Sigmoid colon (tissue), 7 donors: ENCODE data around the gene LTBP1. TPM values are rescaled to one million over a fixed set of nuclear protein-coding genes. Genes with fewer than 3 reads are reported as not detected.

Experiments used
- DNase-seq: peaks from one replicate; pipeline ENCODE4 v3.0.0-alpha.2; 2019
- H3K27ac ChIP-seq, 4 donors: fragments of 200-600 bp; sonication (generic); one replicate each; pipeline ENCODE4 v1.5.1; 2016 to 2019; ENCODE audit warnings: mild to moderate bottlenecking in 1 of 4
- H3K27me3 ChIP-seq, 3 donors: fragments of 200-600 bp; sonication (generic); one replicate each; pipeline ENCODE4 v1.5.1; 2019; ENCODE audit warnings: mild to moderate bottlenecking in 1 of 3
- H3K36me3 ChIP-seq, 4 donors: fragments of 200-600 bp; sonication (generic); one replicate each; pipeline ENCODE4 v1.5.1; 2016 to 2019
- H3K4me1 ChIP-seq, 4 donors: fragments of 200-600 bp; sonication (generic); one replicate each; pipeline ENCODE4 v1.5.1; 2017 to 2019
- H3K4me3 ChIP-seq, 4 donors: fragments of 200-600 bp; sonication (generic); one replicate each; pipeline ENCODE4 v1.5.1; 2017 to 2019; ENCODE audit warnings: mild to moderate bottlenecking in 2 of 4, moderate library complexity in 1 of 4
- H3K9me3 ChIP-seq, 4 donors: fragments of 200-600 bp in 3 of 4; sonication (generic) in 3 of 4; one replicate each; pipeline versions ENCODE4 v1.5.1 to v1.6.1; 2013 to 2019
- CTCF ChIP-seq, 4 experiments: fragments of 450-650 bp in 3 of 4; fragments of 200-600 bp in 1 of 4; IDR thresholded peaks; one replicate each; pipeline ENCODE4 v1.5.1; 2016 to 2019; ENCODE audit warnings: antibody characterized with exemption in 4 of 4, mild to moderate bottlenecking in 3 of 4, moderate library complexity in 2 of 4
- EP300 ChIP-seq, 4 donors: sonication (generic); formaldehyde crosslinking; IDR thresholded peaks; one replicate each; pipeline ENCODE4 v1.6.1; 2017; ENCODE audit warnings: antibody characterized with exemption in 4 of 4
- POLR2A ChIP-seq, 2 donors: fragments of 450-650 bp; IDR thresholded peaks; one replicate each; pipeline ENCODE4 v1.6.1; 2016; ENCODE audit warnings: antibody characterized with exemption in 2 of 2, mild to moderate bottlenecking in 2 of 2, moderate library complexity in 2 of 2
- POLR2AphosphoS5 ChIP-seq, 4 donors: sonication (generic); formaldehyde crosslinking; IDR thresholded peaks; one replicate each; pipeline ENCODE4 v1.6.1; 2017; ENCODE audit warnings: antibody characterized with exemption in 4 of 4
- WGBS, 2 donors: extraction: QIAGEN DNeasy Blood & Tissue Kit; methylation state at CpG; one replicate each; pipeline ENCODE4 v1.1.7; 2013; 5-methylcytosine and 5-hydroxymethylcytosine counted together
- intact Hi-C: fragments of 100-400 bp; cut with DNase I; formaldehyde crosslinking; loops from one replicate; pipeline ENCODE4 v1.15.1; 2023
- polyA plus RNA-seq, 3 donors: library from polyadenylated mRNA; stranded (reverse); fragments of 200-250 nt; gene quantifications; one replicate each; pipeline ENCODE4 v1.2.3, GENCODE V29; 2013
- total RNA-seq, 4 donors: library from RNA; depleted of rRNA; stranded (reverse); fragments of >200 nt; gene quantifications; one replicate each; pipeline ENCODE4 v1.1.0, GENCODE V29; 2016
- donor health status: healthy with polysubstance abuse.
- donor health status: Bipolar disorder and iron deficiency.
- donor health status: healthy.

Gene LTBP1
- total and polyA plus RNA-seq, 7 donors: 3.0 to 102 (median 34.2) TPM

DNA sequence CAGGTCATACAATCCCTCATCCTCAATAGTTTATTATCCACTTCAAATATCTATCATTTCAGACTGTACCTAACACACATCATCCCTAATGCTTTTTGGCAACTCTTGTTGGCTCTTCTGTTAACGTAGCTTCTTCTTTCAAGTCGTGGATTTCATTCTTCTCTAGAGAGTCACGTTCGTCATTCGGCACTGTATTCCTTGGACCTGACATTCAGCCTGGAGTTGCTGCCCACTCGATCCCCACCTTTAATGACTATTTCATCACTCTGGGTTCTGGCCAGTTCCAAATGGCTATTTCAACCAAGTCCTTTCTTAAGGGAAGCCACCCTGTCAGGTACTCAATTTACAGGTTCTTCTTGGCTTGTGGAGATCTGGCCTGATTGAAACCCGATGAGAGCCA, 337.5 kb downstream of the LTBP1 start:
- 92 to 96% methylated on average over 7 of the region's 7 CpGs for WGBS, 2 donors

DNA sequence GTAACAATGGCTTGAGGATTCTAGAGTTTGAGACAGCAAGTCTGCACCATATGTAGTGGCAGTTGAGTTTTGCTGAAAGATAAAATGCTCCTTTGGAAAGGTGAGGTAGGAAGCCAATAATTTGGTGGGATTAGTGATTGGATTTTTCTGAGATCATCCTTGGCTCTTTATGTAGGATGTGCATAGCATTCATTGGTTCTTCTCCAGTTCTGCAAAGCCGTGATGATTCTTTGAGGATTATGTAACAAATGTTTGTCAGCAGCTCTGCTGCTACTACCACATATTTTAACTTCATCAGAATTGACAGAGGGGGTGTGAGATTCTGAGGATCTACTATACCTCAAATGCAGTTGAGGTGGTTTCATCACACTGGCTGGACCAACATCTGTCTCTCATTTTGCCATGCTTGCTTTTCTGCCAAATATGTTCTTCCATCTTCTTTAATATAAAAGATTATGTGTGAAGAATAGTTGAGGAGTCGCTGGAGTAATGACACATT, 340.8 kb downstream of the LTBP1 start:
- H3K27ac ChIP-seq: peak overlapping the region in 1 of 4 donors; percentile 70

More for the DNA sequence above, 337.5 kb downstream of the LTBP1 start:
- no peak for DNase-seq
- H3K4me1 ChIP-seq: peaks cover 0 to 24% (median 5%) of the 10 kb centered on the region in 4 donors
- intact Hi-C loops: no loop called here
- peak overlapping the region in 3 of 4 donors; percentile 47 to 70 (median 50) for H3K27ac ChIP-seq
- no peaks in the 10 kb centered on the region for H3K9me3 ChIP-seq
- no peak for TF ChIP-seq EP300 (IDR thresholded peaks at IDR 0.05)
- H3K36me3 ChIP-seq: no peaks in the 10 kb centered on the region
- H3K4me3 ChIP-seq: no peak overlapping the region
- H3K27me3 ChIP-seq: no peaks in the 10 kb centered on the region

GRCh38 chr2:33288011-33288410, 341.3 kb downstream of the LTBP1 start:
- H3K4me1 ChIP-seq: peaks cover 0 to 40% (median 22%) of the 10 kb centered on the region in 4 donors
- peak overlapping the region in 1 of 4 donors; percentile 70 for H3K27ac ChIP-seq
- intact Hi-C loops: no loop called here

More for the DNA sequence above, 340.8 kb downstream of the LTBP1 start:
- Histone ChIP-seq H3K9me3 (no peaks in the 10 kb centered on the region), H3K4me3 (no peak overlapping the region), H3K27me3 (no peaks in the 10 kb centered on the region), H3K4me1 (peaks cover 0 to 37% (median 20%) of the 10 kb centered on the region in 4 donors), H3K36me3 (no peaks in the 10 kb centered on the region)
- 86 to 93% methylated on average over 2 of the region's 2 CpGs for WGBS, 2 donors
- TF ChIP-seq CTCF (IDR thresholded peaks at IDR 0.05) (no peak), POLR2A (IDR thresholded peaks at IDR 0.05) (no peak)
- DNase-seq: no peak
- intact Hi-C loops: no loop called here

GRCh38 chr2:33289961-33290360, 343.2 kb downstream of the LTBP1 start:
- peaks cover 0 to 46% (median 25%) of the 10 kb centered on the region in 4 donors for H3K4me1 ChIP-seq
- no peak overlapping the region for H3K4me3 ChIP-seq
- intact Hi-C loops: no loop called here
- no peaks in the 10 kb centered on the region for H3K27me3 ChIP-seq
- H3K27ac ChIP-seq: peak overlapping the region in 3 of 4 donors; percentile 74 to 82 (median 77)
- WGBS, 2 donors: 90 to 96% methylated on average over 4 of the region's 4 CpGs
- TF ChIP-seq EP300 (IDR thresholded peaks at IDR 0.05) (no peak), CTCF (IDR thresholded peaks at IDR 0.05) (no peak), POLR2AphosphoS5 (IDR thresholded peaks at IDR 0.05) (no peak), POLR2A (IDR thresholded peaks at IDR 0.05) (no peak)
- H3K9me3 ChIP-seq: no peaks in the 10 kb centered on the region
- no peaks in the 10 kb centered on the region for H3K36me3 ChIP-seq
- no peak for DNase-seq

More at GRCh38 chr2:33288011-33288410, 341.3 kb downstream of the LTBP1 start:
- no peaks in the 10 kb centered on the region for H3K27me3 ChIP-seq
- no peaks in the 10 kb centered on the region for H3K36me3 ChIP-seq
- H3K9me3 ChIP-seq: no peaks in the 10 kb centered on the region
- H3K4me3 ChIP-seq: no peak overlapping the region
- WGBS, 2 donors: 34 to 67% methylated on average over 1 of the region's 1 CpG
- DNase-seq: no peak
- TF ChIP-seq EP300 (IDR thresholded peaks at IDR 0.05): no peak
- no peak for TF ChIP-seq POLR2AphosphoS5 (IDR thresholded peaks at IDR 0.05)
- no peak for TF ChIP-seq POLR2A (IDR thresholded peaks at IDR 0.05)
- TF ChIP-seq CTCF (IDR thresholded peaks at IDR 0.05): no peak

DNA sequence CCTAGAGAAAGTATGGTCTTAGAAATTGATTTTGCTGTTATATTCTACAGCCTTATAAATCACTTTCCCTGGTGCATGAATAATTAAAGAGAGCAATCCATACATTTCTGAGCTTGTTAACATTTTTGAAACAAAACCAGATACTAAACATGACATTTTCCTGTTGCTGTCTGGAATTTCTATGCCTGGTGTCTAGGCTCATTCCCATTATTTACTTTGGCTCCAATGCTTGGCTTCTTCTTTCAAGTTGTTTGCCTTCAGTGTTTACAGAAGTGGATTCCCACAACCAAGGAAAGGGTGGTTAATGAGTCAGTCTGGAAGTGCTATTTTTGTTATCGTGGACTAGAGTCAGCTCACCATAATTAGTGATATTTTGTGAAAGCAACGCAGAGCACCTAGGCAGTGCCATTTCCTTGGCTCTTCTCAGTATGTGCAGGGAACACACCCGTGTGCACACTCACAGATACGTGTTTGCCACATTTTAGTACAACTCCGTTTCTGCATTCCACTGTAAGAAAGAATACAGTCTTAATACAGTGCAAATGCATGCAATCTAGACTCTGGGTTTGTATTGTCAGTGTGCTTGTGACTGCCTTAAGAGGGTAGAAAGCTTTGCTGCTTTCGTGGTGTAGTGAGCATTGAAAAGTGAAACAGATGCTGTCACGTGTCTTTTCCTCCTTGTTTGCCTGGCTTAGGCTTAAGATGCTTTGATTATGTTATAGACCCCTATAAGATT, 344.7 kb downstream of the LTBP1 start:
- no peak for DNase-seq
- peak overlapping the region; percentile 7 to 30 (median 28) for H3K4me3 ChIP-seq
- TF ChIP-seq EP300 (IDR thresholded peaks at IDR 0.05) (no peak), POLR2AphosphoS5 (IDR thresholded peaks at IDR 0.05) (peak in 3 of 4 donors; percentile 9 to 53 (median 23)), CTCF (IDR thresholded peaks at IDR 0.05) (no peak), POLR2A (IDR thresholded peaks at IDR 0.05) (no peak)
- peak overlapping the region; percentile 60 to 82 (median 76) for H3K27ac ChIP-seq
- no peaks in the 10 kb centered on the region for H3K36me3 ChIP-seq
- no peaks in the 10 kb centered on the region for H3K9me3 ChIP-seq
- H3K27me3 ChIP-seq: no peaks in the 10 kb centered on the region
- peaks cover 0 to 41% (median 26%) of the 10 kb centered on the region in 4 donors for H3K4me1 ChIP-seq
- intact Hi-C loops: no loop called here
- WGBS, 2 donors: 9 to 42% methylated on average over 7 of the region's 7 CpGs
